Measurements from ENCODE around the gene LRP1B. TPM values are rescaled to one million over a fixed set of nuclear protein-coding genes. Genes with fewer than 3 reads are reported as not detected.

Gene LRP1B
- total RNA-seq, 4 donors from 2014 or later: 3.3 to 11.1 (median 4.6) TPM

DNA sequence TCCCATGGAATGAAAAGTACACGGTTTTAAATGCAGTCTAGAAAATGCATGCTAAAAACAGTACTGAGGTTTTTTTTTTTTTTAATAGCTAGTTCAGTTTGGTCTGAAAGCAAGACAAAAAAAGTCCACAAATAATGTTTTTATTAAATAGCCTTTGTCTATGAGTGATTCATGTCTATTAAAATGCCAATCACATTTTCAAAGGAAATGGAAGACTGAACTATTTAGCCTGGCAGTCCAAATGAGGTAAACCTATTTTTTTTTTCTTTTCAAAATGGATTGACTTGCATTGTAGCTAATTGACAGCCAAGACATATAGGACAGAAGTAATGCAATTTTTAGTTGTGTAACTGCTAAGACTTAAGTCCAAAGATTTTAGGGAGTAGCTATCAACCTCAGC is 90.3 kb downstream of the LRP1B start:
- TF ChIP-seq POLR2A (IDR thresholded peaks at IDR 0.05) (no peak), CTCF (IDR thresholded peaks at IDR 0.05 in 4 of 5, conservative IDR thresholded peaks at IDR 0.05 in 1 of 5) (no peak)
- in situ Hi-C loops (cut with MboI; ENCODE audit: low sequenced_read_pairs in 4 of 4) (no loop called here), intact Hi-C loops (cut with DNase I; ENCODE audit: low total_unique reads) (no loop called here)
- H3K4me3 ChIP-seq: no peak overlapping the region
- no peaks in the 10 kb centered on the region for H3K36me3 ChIP-seq
- DNase-seq (no peak), ATAC-seq (no peak)
- no peak overlapping the region for H3K27ac ChIP-seq
- no peaks in the 10 kb centered on the region for H3K9me3 ChIP-seq
- no peaks in the 10 kb centered on the region for H3K4me1 ChIP-seq
- H3K27me3 ChIP-seq: no peaks in the 10 kb centered on the region

DNA sequence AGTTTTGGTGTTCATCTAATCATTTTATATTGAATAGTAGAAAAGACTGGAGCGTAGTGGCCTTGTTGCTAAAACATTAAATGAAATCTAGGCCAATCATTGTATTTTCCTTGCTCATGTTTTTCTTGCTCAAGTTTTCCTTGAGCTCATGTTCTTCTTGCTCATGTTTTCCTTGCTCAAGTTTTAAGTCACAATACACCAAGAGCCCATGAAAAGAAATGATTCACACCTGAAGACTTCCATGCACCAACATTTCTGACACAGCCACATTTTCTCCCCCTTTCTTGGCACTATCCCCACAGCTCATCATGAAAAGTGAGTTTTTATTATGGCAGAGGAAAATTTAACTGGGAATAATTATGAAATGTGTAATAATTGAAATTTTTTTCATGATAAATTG is 92.0 kb downstream of the LRP1B start:
- no peaks in the 10 kb centered on the region for H3K36me3 ChIP-seq
- intact Hi-C loops (cut with DNase I; ENCODE audit: low total_unique reads) (no loop called here), in situ Hi-C loops (cut with MboI; ENCODE audit: low sequenced_read_pairs in 4 of 4) (no loop called here)
- H3K4me1 ChIP-seq: no peaks in the 10 kb centered on the region
- H3K27ac ChIP-seq: no peak overlapping the region
- no peak overlapping the region for H3K4me3 ChIP-seq
- no peaks in the 10 kb centered on the region for H3K27me3 ChIP-seq
- H3K9me3 ChIP-seq: no peaks in the 10 kb centered on the region
- TF ChIP-seq CTCF (IDR thresholded peaks at IDR 0.05 in 4 of 5, conservative IDR thresholded peaks at IDR 0.05 in 1 of 5) (no peak), POLR2A (IDR thresholded peaks at IDR 0.05) (no peak)
- ATAC-seq (no peak), DNase-seq (no peak)

GRCh38 chr2:142037744-142038143 is 93.1 kb downstream of the LRP1B start:
- Histone ChIP-seq H3K27ac (no peak overlapping the region), H3K9me3 (no peaks in the 10 kb centered on the region), H3K4me1 (no peaks in the 10 kb centered on the region), H3K4me3 (no peak overlapping the region), H3K36me3 (no peaks in the 10 kb centered on the region), H3K27me3 (no peaks in the 10 kb centered on the region)
- DNase-seq (no peak), ATAC-seq (no peak)
- no peak for TF ChIP-seq POLR2A (IDR thresholded peaks at IDR 0.05)
- no peak for TF ChIP-seq CTCF (IDR thresholded peaks at IDR 0.05 in 4 of 5, conservative IDR thresholded peaks at IDR 0.05 in 1 of 5)
- in situ Hi-C loops (cut with MboI; ENCODE audit: low sequenced_read_pairs in 4 of 4) (no loop called here), intact Hi-C loops (cut with DNase I; ENCODE audit: low total_unique reads) (no loop called here)

- Histone ChIP-seq H3K4me3 (no peak overlapping the region), H3K4me1 (no peaks in the 10 kb centered on the region), H3K27me3 (no peaks in the 10 kb centered on the region), H3K9me3 (no peaks in the 10 kb centered on the region), H3K36me3 (no peaks in the 10 kb centered on the region), H3K27ac (no peak overlapping the region)
- no peak for DNase-seq
- in situ Hi-C loops (cut with MboI; ENCODE audit: low sequenced_read_pairs in 4 of 4) (no loop called here), intact Hi-C loops (cut with DNase I; ENCODE audit: low total_unique reads) (no loop called here)
- no peak for ATAC-seq
- TF ChIP-seq CTCF (IDR thresholded peaks at IDR 0.05 in 4 of 5, conservative IDR thresholded peaks at IDR 0.05 in 1 of 5) (no peak), POLR2A (IDR thresholded peaks at IDR 0.05) (no peak)
These were observed 93.8 kb downstream of the LRP1B start for GRCh38 chr2:142037066-142037465.

GRCh38 chr2:142033393-142033792 is 97.4 kb downstream of the LRP1B start:
- H3K36me3 ChIP-seq: no peaks in the 10 kb centered on the region
- intact Hi-C loops (cut with DNase I; ENCODE audit: low total_unique reads) (no loop called here), in situ Hi-C loops (cut with MboI; ENCODE audit: low sequenced_read_pairs in 4 of 4) (no loop called here)
- TF ChIP-seq CTCF (IDR thresholded peaks at IDR 0.05 in 4 of 5, conservative IDR thresholded peaks at IDR 0.05 in 1 of 5): no peak
- TF ChIP-seq POLR2A (IDR thresholded peaks at IDR 0.05): no peak
- H3K4me3 ChIP-seq: no peak overlapping the region
- DNase-seq (no peak), ATAC-seq (no peak)
- H3K4me1 ChIP-seq: no peaks in the 10 kb centered on the region
- no peaks in the 10 kb centered on the region for H3K27me3 ChIP-seq
- no peaks in the 10 kb centered on the region for H3K9me3 ChIP-seq
- no peak overlapping the region for H3K27ac ChIP-seq
